H1 (cell line): Measurements from ENCODE around the gene FPGS. TPM values are rescaled to one million over a fixed set of nuclear protein-coding genes. Genes with fewer than 3 reads are reported as not detected.

ENCODE experiments used
- CTCF ChIA-PET: fragments of 300-600 bp; sonication (Branson Sonifier 250); formaldehyde crosslinking; loops from one replicate; lab custom pipeline; 2021; ENCODE audit not compliant: partially characterized antibody; lab: Charles Lee
- POLR2A ChIA-PET: fragments of 300-600 bp; sonication (Branson Sonifier 250); formaldehyde crosslinking; loops from one replicate; lab custom pipeline; 2021; ENCODE audit warnings: inconsistent platforms; ENCODE audit not compliant: partially characterized antibody; lab: Charles Lee
- DNase-seq, 2 experiments: peaks; one replicate each; pipeline versions ENCODE4 v3.0.0 to v3.0.0-alpha.2; 2010 to 2022; ENCODE audit warnings: low spot score in 2 of 2, low read depth in 1 of 2, mixed read lengths in 1 of 2
- FAIRE-seq: peaks from 2 replicates; lab custom pipeline; 2011; peaks lifted over from hg19 to GRCh38; lab: Jason Lieb, UNC
- H2AFZ ChIP-seq: 2 replicates; pipeline ENCODE4 v1.8.1; 2012; ENCODE audit warnings: low read length, inconsistent platforms
- H2AK5ac ChIP-seq: 2 replicates; pipeline ENCODE4 v1.6.1; 2013; ENCODE audit warnings: low read depth, low read length
- H2BK120ac ChIP-seq: replicated peaks from 2 replicates; pipeline ENCODE3; 2013; ENCODE audit warnings: low read depth, low read length, inconsistent platforms
- H2BK12ac ChIP-seq: 2 replicates; pipeline ENCODE4 v1.6.1; 2013; ENCODE audit warnings: low read depth, low read length
- H2BK15ac ChIP-seq: 2 replicates; pipeline ENCODE4 v1.6.1; 2013; ENCODE audit warnings: low read length
- H2BK20ac ChIP-seq: 2 replicates; pipeline ENCODE4 v1.6.1; 2013; ENCODE audit warnings: low read length
- H2BK5ac ChIP-seq: 2 replicates; pipeline ENCODE4 v1.6.1; 2013; ENCODE audit warnings: low read depth, low read length
- H3K14ac ChIP-seq: 2 replicates; pipeline ENCODE4 v1.6.1; 2013; ENCODE audit warnings: inconsistent platforms; ENCODE audit not compliant: insufficient read length
- H3K18ac ChIP-seq: 2 replicates; pipeline ENCODE4 v1.6.1; 2013; ENCODE audit warnings: low read length; ENCODE audit errors: extremely low read depth
- H3K23ac ChIP-seq: 2 replicates; pipeline ENCODE4 v1.6.1; 2013; ENCODE audit warnings: inconsistent platforms; ENCODE audit not compliant: insufficient read length
- H3K23me2 ChIP-seq: 2 replicates; pipeline ENCODE4 v1.6.1; 2013; ENCODE audit warnings: low read depth, low read length
- H3K27ac ChIP-seq: 2 replicates; pipeline ENCODE4 v1.6.1; 2011; ENCODE audit warnings: low read depth, low read length, inconsistent platforms
- H3K27me3 ChIP-seq, 4 experiments: replicated peaks in 1 of 4; 1 replicate in 1 of 4; 2 replicates in 3 of 4; pipeline versions ENCODE4 v1.6.1 to v1.8.1; 2011 to 2013; ENCODE audit warnings: low read length in 3 of 4, mild to moderate bottlenecking in 3 of 4, inconsistent platforms in 2 of 4, mixed read lengths in 2 of 4, moderate library complexity in 1 of 4; ENCODE audit not compliant: control insufficient read depth in 3 of 4, insufficient read depth in 3 of 4; ENCODE audit errors: extremely low read depth in 1 of 4
- H3K36me3 ChIP-seq, 4 experiments: 2 replicates each; pipeline versions ENCODE4 v1.6.1 to v1.8.1; 2011 to 2013; ENCODE audit warnings: mild to moderate bottlenecking in 4 of 4, low read length in 3 of 4, moderate library complexity in 2 of 4, control low read depth in 1 of 4, inconsistent platforms in 1 of 4; ENCODE audit not compliant: insufficient read depth in 4 of 4, control insufficient read depth in 2 of 4
- H3K4ac ChIP-seq: replicated peaks from 2 replicates; pipeline ENCODE3; 2013; ENCODE audit warnings: low read length, low read depth, mixed read lengths, inconsistent platforms; ENCODE audit not compliant: insufficient read length
- H3K4me1 ChIP-seq, 4 experiments: replicated peaks in 1 of 4; 1 replicate in 1 of 4; 2 replicates in 3 of 4; pipeline versions ENCODE4 v1.6.1 to v1.8.1; 2011 to 2013; ENCODE audit warnings: low read length in 3 of 4, inconsistent platforms in 2 of 4, mixed read lengths in 1 of 4; ENCODE audit not compliant: insufficient read depth in 4 of 4, control insufficient read depth in 3 of 4
- H3K4me2 ChIP-seq, 2 experiments: 2 replicates each; pipeline versions ENCODE4 v1.6.1 to v1.8.1; 2011 to 2013; ENCODE audit warnings: low read depth in 2 of 2, low read length in 2 of 2, control low read depth in 1 of 2, inconsistent platforms in 1 of 2, mild to moderate bottlenecking in 1 of 2; ENCODE audit not compliant: insufficient read depth in 1 of 2
- H3K4me3 ChIP-seq, 4 experiments: fragments of 200-600, 300-600 bp in 1 of 4; sonication (generic), shearing (Covaris generic), sonication (Bioruptor Twin) in 1 of 4; 2 replicates each; pipeline versions ENCODE4 v1.5.1 to v1.8.1; 2011 to 2016; ENCODE audit warnings: low read length in 4 of 4, low read depth in 3 of 4, control low read depth in 2 of 4, inconsistent platforms in 2 of 4, mild to moderate bottlenecking in 2 of 4, mixed read lengths in 1 of 4, moderate library complexity in 1 of 4; ENCODE audit not compliant: insufficient read depth in 2 of 4; ENCODE audit errors: extremely low read depth in 1 of 4
- H3K56ac ChIP-seq: replicated peaks from 2 replicates; pipeline ENCODE3; 2013; ENCODE audit warnings: low read depth, mild to moderate bottlenecking, mixed read lengths, low read length, inconsistent platforms; ENCODE audit not compliant: insufficient read length
- H3K79me1 ChIP-seq: 2 replicates; pipeline ENCODE4 v1.6.1; 2013; ENCODE audit warnings: low read depth, low read length, control low read depth
- H3K79me2 ChIP-seq, 2 experiments: 2 replicates each; pipeline versions ENCODE4 v1.6.1 to v1.8.1; 2012 to 2013; ENCODE audit warnings: low read length in 2 of 2, mild to moderate bottlenecking in 2 of 2, inconsistent platforms in 1 of 2; ENCODE audit not compliant: insufficient read depth in 2 of 2, control insufficient read depth in 1 of 2
- H3K9ac ChIP-seq, 4 experiments: replicated peaks in 1 of 4; 1 replicate in 1 of 4; 2 replicates in 3 of 4; pipeline versions ENCODE4 v1.6.1 to v1.8.1; 2011 to 2013; ENCODE audit warnings: low read depth in 3 of 4, low read length in 3 of 4, control low read depth in 2 of 4, mild to moderate bottlenecking in 2 of 4, moderate library complexity in 2 of 4, inconsistent platforms in 1 of 4; ENCODE audit errors: extremely low read depth in 1 of 4
- H3K9me3 ChIP-seq, 2 experiments: 2 replicates each; pipeline versions ENCODE4 v1.6.1 to v1.8.1; 2012 to 2013; ENCODE audit warnings: mild to moderate bottlenecking in 2 of 2, moderate library complexity in 2 of 2, control low read depth in 1 of 2, inconsistent platforms in 1 of 2, low read depth in 1 of 2, low read length in 1 of 2, mixed read lengths in 1 of 2; ENCODE audit not compliant: insufficient read depth in 2 of 2
- H4K20me1 ChIP-seq, 2 experiments: replicated peaks in 1 of 2; 2 replicates each; pipeline versions ENCODE3 to v1.8.1; 2011 to 2013; ENCODE audit warnings: inconsistent platforms in 2 of 2, low read length in 2 of 2, mild to moderate bottlenecking in 1 of 2; ENCODE audit not compliant: insufficient read depth in 2 of 2, control insufficient read depth in 1 of 2
- H4K5ac ChIP-seq: 2 replicates; pipeline ENCODE4 v1.6.1; 2013; ENCODE audit warnings: low read length, low read depth, mixed read lengths, inconsistent platforms; ENCODE audit not compliant: insufficient read length
- H4K8ac ChIP-seq: 2 replicates; pipeline ENCODE4 v1.8.0; 2013; ENCODE audit warnings: mild to moderate bottlenecking, moderate library complexity, low read length, inconsistent platforms; ENCODE audit not compliant: insufficient read depth; ENCODE audit errors: extremely low read depth
- H4K91ac ChIP-seq: replicated peaks from 2 replicates; pipeline ENCODE3; 2013; ENCODE audit warnings: low read length, mixed read lengths, inconsistent platforms; ENCODE audit not compliant: insufficient read length
- CBX8 ChIP-seq: fragments of 300-800, 300-1000 bp; sonication (generic); IDR thresholded peaks from 2 replicates; pipeline ENCODE4 v1.7.1; 2016; ENCODE audit warnings: low read depth, low read length, borderline replicate concordance
- CHD1 ChIP-seq: IDR thresholded peaks from 2 replicates; pipeline ENCODE4 v1.6.1; 2012; ENCODE audit warnings: low read depth, low read length, improper control_type of control experiment
- FOSL1 ChIP-seq: IDR thresholded peaks from 2 replicates; pipeline ENCODE4 v1.6.1; 2011; ENCODE audit warnings: mild to moderate bottlenecking, low read depth, low read length, moderate library complexity; ENCODE audit not compliant: insufficient read depth
- JUND ChIP-seq: IDR thresholded peaks from 2 replicates; pipeline ENCODE4 v1.6.1; 2011; ENCODE audit warnings: mild to moderate bottlenecking, improper control_type of control experiment, low read length
- KDM5A ChIP-seq: fragments of 200-600 bp; IDR thresholded peaks from 2 replicates; pipeline ENCODE4 v1.7.1; 2012; ENCODE audit warnings: mild to moderate bottlenecking, low read length, inconsistent platforms, mixed read lengths
- POLR2AphosphoS5 ChIP-seq: IDR thresholded peaks from 2 replicates; pipeline ENCODE4 v1.6.1; 2011; ENCODE audit warnings: low read depth, low read length
- RBBP5 ChIP-seq: IDR thresholded peaks from 2 replicates; pipeline ENCODE4 v1.7.1; 2012; ENCODE audit warnings: low read depth, mild to moderate bottlenecking, inconsistent platforms, low read length, moderate library complexity, borderline replicate concordance
- SIRT6 ChIP-seq: IDR thresholded peaks from one replicate; pipeline ENCODE4 v1.7.1; 2012; ENCODE audit warnings: low read length, inconsistent platforms
- SP1 ChIP-seq: IDR thresholded peaks from 2 replicates; pipeline ENCODE4 v1.6.1; 2011; ENCODE audit warnings: low read depth, low read length
- SP2 ChIP-seq: IDR thresholded peaks from 2 replicates; pipeline ENCODE4 v1.6.1; 2012; ENCODE audit warnings: mild to moderate bottlenecking, low read length, inconsistent platforms
- YY1 ChIP-seq: IDR thresholded peaks from 2 replicates; pipeline ENCODE4 v1.6.1; 2011; ENCODE audit warnings: low read depth, mild to moderate bottlenecking, low read length
- WGBS, 2 experiments: shearing (Covaris generic) in 1 of 2; methylation state at CpG; one replicate each; pipeline versions ENCODE4 v1.1.6 to v1.1.7; 2013 to 2015; ENCODE audit warnings: low lambda C conversion rate in 2 of 2, mixed read lengths in 2 of 2, inconsistent platforms in 1 of 2, low coverage in 1 of 2, missing lambda C conversion rate in 1 of 2; ENCODE audit not compliant: insufficient replicate concordance in 2 of 2, insufficient coverage in 1 of 2, insufficient read length in 1 of 2; ENCODE audit errors: extremely low coverage in 1 of 2, missing lambda C conversion rate in 1 of 2; 5-methylcytosine and 5-hydroxymethylcytosine counted together
- polyA plus RNA-seq, 7 experiments: library from polyadenylated mRNA; depleted of rRNA in 3 of 7; stranded (reverse) in 5 of 7; unstranded in 2 of 7; fragments of >200 nt in 5 of 7; fragments of 200-250 nt in 2 of 7; gene quantifications; 1 replicate in 5 of 7; 2 replicates in 1 of 7; 4 replicates in 1 of 7; pipeline versions ENCODE4 v1.2.1 to v1.2.3, GENCODE V29; 2011 to 2013; ENCODE audit warnings: missing spikeins in 2 of 7, mixed read lengths in 2 of 7
- total RNA-seq: library from RNA; stranded (reverse); fragmentation: NEBNext Ultra II Directional; extraction: Animal tissue kit (Norgen Biotek cat#: 25700); gene quantifications from 2 replicates; pipeline ENCODE4 v1.2.1, GENCODE V29; 2021
- TF ChIP-seq, protein P1 (sequence below): IDR thresholded peaks from 2 replicates; pipeline ENCODE4 v1.6.1; 2012; ENCODE audit warnings: low read length, inconsistent platforms

The FPGS gene
- total and polyA plus RNA-seq, 2 of the 8 experiments (the other 6 are each of a cell fraction or from before 2014, with no cell fraction given), result 62.4 to 83.0 TPM

DNA sequence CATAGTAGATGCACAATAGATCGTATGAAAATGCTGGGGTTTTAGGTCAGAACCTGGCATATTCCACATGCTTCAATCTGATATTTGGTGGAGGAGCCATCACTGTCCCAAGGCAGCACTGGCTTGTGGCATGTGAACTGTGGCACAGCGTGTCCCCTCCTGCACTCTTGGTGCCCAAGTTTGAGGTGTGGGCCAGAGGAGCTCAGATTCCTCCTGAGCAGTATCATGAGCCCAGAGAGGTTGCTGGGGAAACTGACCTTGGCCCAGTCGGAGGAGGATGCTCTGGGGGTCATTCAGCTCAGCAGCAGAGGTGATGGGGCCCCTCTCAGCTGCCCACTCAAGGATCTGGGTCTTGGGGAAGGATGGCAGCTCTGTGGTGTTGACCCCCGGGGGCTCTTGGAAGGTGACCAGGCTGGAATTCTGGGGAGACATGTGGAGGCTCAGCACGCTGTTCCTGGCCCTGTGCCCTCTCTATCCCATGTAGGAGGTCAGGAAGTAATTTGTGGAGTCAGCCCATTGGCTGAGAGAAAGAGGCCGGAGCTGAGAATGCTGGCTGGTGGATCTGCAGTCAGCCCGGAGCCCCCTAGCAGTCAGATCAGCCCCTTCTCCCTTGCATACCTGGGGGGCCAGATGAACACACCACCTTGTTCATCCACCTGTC, 23.7 kb downstream of the FPGS start:
- H3K18ac ChIP-seq, result no peak overlapping the region
- H3K27me3 ChIP-seq, result peaks cover 0 to 12% (median 7%) of the 10 kb centered on the region in 4 experiments; a peak in 5 of 7 replicates
- ChIA-PET CTCF (interaction anchor here (0.7 to 7.3 kb wide), 26 partner anchors 9 to 220 kb away, joined by 3 to 116 read pairs (median 4); partner anchors contain the start of gene ENG), POLR2A (interaction anchor here (0.7 to 4.8 kb wide), 7 partner anchors 11 to 106 kb away, joined by 3 to 34 read pairs (median 3); no protein-coding TSS in a partner anchor)
- no peaks in the 10 kb centered on the region for H3K79me1 ChIP-seq
- no peaks in the 10 kb centered on the region for H4K20me1 ChIP-seq
- no peak overlapping the region for H4K5ac ChIP-seq
- FAIRE-seq, result no peak
- H3K9me3 ChIP-seq, result no peaks in the 10 kb centered on the region
- no peak overlapping the region for H4K91ac ChIP-seq
- no peak overlapping the region for H3K4ac ChIP-seq
- H3K14ac ChIP-seq, result no peak overlapping the region
- no peak overlapping the region for H2AK5ac ChIP-seq
- H2AFZ ChIP-seq, result no peak overlapping the region
- H3K9ac ChIP-seq, result no peak overlapping the region
- H2BK5ac ChIP-seq, result no peak overlapping the region; the same call in 1 of the 2 replicates
- no peaks in the 10 kb centered on the region for H3K79me2 ChIP-seq
- no peak overlapping the region; the same call in 1 of the 2 replicates for H4K8ac ChIP-seq
- no peak overlapping the region for H2BK120ac ChIP-seq
- no peak overlapping the region for H3K27ac ChIP-seq
- no peak overlapping the region for H3K23ac ChIP-seq
- peaks cover 9% of the 10 kb centered on the region; the same call in 1 of the 2 replicates for H3K23me2 ChIP-seq
- no peak for DNase-seq
- no peak overlapping the region; the same call in 1 of the 2 replicates for H2BK12ac ChIP-seq
- H2BK20ac ChIP-seq, result no peak overlapping the region
- H3K56ac ChIP-seq, result no peak overlapping the region
- H3K4me1 ChIP-seq, result peaks cover 0 to 17% (median 12%) of the 10 kb centered on the region in 4 experiments; a peak in 6 of 7 replicates
- H2BK15ac ChIP-seq, result peak overlapping the region; percentile 90; the same call in 1 of the 2 replicates
- no peaks in the 10 kb centered on the region for H3K36me3 ChIP-seq
- H3K4me3 ChIP-seq, result no peak overlapping the region
- WGBS, 2 experiments, result 77% methylated on average over 7 of the region's 7 CpGs; no CpG with 5 or more reads in 1 of the 2 experiments
- H3K4me2 ChIP-seq, result peak overlapping the region in 1 of 2 experiments; percentile 37; a peak in 2 of 4 replicates
- TF ChIP-seq YY1 (no peak), CHD1 (no peak), JUND (no peak), RBBP5 (no peak), POLR2AphosphoS5 (no peak), KDM5A (no peak), SIRT6 (no peak), SP2 (no peak), CBX8 (no peak), FOSL1 (no peak), SP1 (no peak)
- TF ChIP-seq, protein P1, sequence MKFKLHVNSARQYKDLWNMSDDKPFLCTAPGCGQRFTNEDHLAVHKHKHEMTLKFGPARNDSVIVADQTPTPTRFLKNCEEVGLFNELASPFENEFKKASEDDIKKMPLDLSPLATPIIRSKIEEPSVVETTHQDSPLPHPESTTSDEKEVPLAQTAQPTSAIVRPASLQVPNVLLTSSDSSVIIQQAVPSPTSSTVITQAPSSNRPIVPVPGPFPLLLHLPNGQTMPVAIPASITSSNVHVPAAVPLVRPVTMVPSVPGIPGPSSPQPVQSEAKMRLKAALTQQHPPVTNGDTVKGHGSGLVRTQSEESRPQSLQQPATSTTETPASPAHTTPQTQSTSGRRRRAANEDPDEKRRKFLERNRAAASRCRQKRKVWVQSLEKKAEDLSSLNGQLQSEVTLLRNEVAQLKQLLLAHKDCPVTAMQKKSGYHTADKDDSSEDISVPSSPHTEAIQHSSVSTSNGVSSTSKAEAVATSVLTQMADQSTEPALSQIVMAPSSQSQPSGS, result no peak
